PC-3 (cell line): ENCODE measurements around the gene ERVK3-1. TPM values are rescaled to one million over a fixed set of nuclear protein-coding genes. Genes with fewer than 3 reads are reported as not detected.

ENCODE experiments used
- ATAC-seq: fragments of 200-7000 bp; cut with Tn5 transposase; 2 replicates; pipeline ENCODE4 v1.9.1; 2020; ENCODE audit warnings: mild to moderate bottlenecking, moderate library complexity
- BruUV-seq: library from RNA; stranded (reverse); fragments of 400-500 nt; replicated peaks from 2 replicates; lab custom pipeline; 2021; lab: Mats Ljungman, UMichigan
- CTCF ChIA-PET: fragments of 300-600 bp; sonication (Branson Sonifier 250); formaldehyde crosslinking; loops from one replicate; lab custom pipeline; 2022; ENCODE audit warnings: antibody characterized with exemption; lab: Charles Lee
- POLR2A ChIA-PET: fragments of 300-600 bp; sonication (Branson Sonifier 250); formaldehyde crosslinking; loops from one replicate; lab custom pipeline; 2022; ENCODE audit warnings: antibody characterized with exemption; ENCODE audit not compliant: unreplicated experiment; lab: Charles Lee
- DNase-seq: peaks from one replicate; pipeline ENCODE4 v3.0.0-alpha.2; 2015
- H2AFZ ChIP-seq: fragments of 300-600 bp; sonication (generic); 2 replicates; pipeline ENCODE4 v1.6.0; 2016; ENCODE audit warnings: antibody characterized with exemption, low read length
- H3F3A ChIP-seq: fragments of 300-600 bp; sonication (generic); one replicate; pipeline ENCODE4 v1.6.0; 2017; ENCODE audit warnings: antibody characterized with exemption, low read length, control low read depth, mild to moderate bottlenecking; ENCODE audit not compliant: unreplicated experiment
- H3K27ac ChIP-seq: fragments of 300-600 bp; sonication (generic); 2 replicates; pipeline ENCODE4 v1.5.1; 2016; ENCODE audit warnings: mild to moderate bottlenecking, low read length
- H3K27me3 ChIP-seq: fragments of 300-600 bp; sonication (generic); 2 replicates; pipeline ENCODE4 v1.6.1; 2016; ENCODE audit warnings: low read length, mixed read lengths
- H3K36me3 ChIP-seq: fragments of 300-600 bp; sonication (generic); 2 replicates; pipeline ENCODE4 v1.6.1; 2016; ENCODE audit warnings: low read depth, mixed run types, low read length, mixed read lengths
- H3K4me1 ChIP-seq: fragments of 300-600 bp; sonication (generic); 2 replicates; pipeline ENCODE4 v1.5.1; 2016; ENCODE audit warnings: low read length; ENCODE audit not compliant: insufficient read depth
- H3K4me2 ChIP-seq: fragments of 300-600 bp; sonication (generic); 2 replicates; pipeline ENCODE4 v1.6.0; 2016; ENCODE audit warnings: low read length
- H3K4me3 ChIP-seq: fragments of 300-600 bp; sonication (generic); 2 replicates; pipeline ENCODE4 v1.5.1; 2016; ENCODE audit warnings: mild to moderate bottlenecking, low read length, mixed read lengths
- H3K79me2 ChIP-seq: fragments of 300-600 bp; sonication (generic); 2 replicates; pipeline ENCODE4 v1.6.1; 2017; ENCODE audit warnings: low read length, mixed read lengths
- H3K9ac ChIP-seq: fragments of 300-600 bp; sonication (generic); 2 replicates; pipeline ENCODE4 v1.6.0; 2016; ENCODE audit warnings: mild to moderate bottlenecking, low read length
- H3K9me2 ChIP-seq: fragments of 300-600 bp; sonication (generic); replicated peaks from 2 replicates; pipeline ENCODE4 v1.6.1; 2016; ENCODE audit warnings: mixed run types, low read length, mixed read lengths
- H3K9me3 ChIP-seq: fragments of 300-600 bp; sonication (generic); 2 replicates; pipeline ENCODE4 v1.6.1; 2016; ENCODE audit warnings: low read length, mixed read lengths
- H4K20me1 ChIP-seq: fragments of 300-600 bp; sonication (generic); 2 replicates; pipeline ENCODE4 v1.6.1; 2016; ENCODE audit warnings: low read length, mixed read lengths
- EZH2 ChIP-seq: fragments of 300-600 bp; sonication (generic); IDR thresholded peaks from one replicate; pipeline ENCODE4 v1.6.1; 2017; ENCODE audit warnings: antibody characterized with exemption, mild to moderate bottlenecking, low read length; ENCODE audit not compliant: unreplicated experiment
- EZH2phosphoT487 ChIP-seq: fragments of 300-600 bp; sonication (generic); IDR thresholded peaks from 2 replicates; pipeline ENCODE4 v1.6.1; 2018; ENCODE audit warnings: mild to moderate bottlenecking, antibody characterized with exemption, low read length, borderline replicate concordance
- intact Hi-C: fragments of 100-400 bp; cut with micrococcal nuclease; formaldehyde crosslinking; loops from 2 replicates; pipeline ENCODE4 v1.9.0; 2023
- total RNA-seq: library from RNA; depleted of rRNA; stranded (reverse); fragments of >200 nt; gene quantifications from 2 replicates; pipeline ENCODE4 v1.2.3, GENCODE V29; 2014
- TF ChIP-seq, protein P1 (sequence below): fragments of 300-600 bp; sonication (generic); conservative IDR thresholded peaks from 2 replicates; pipeline ENCODE4 v1.5.1; 2017; ENCODE audit warnings: antibody characterized with exemption, low read depth, mild to moderate bottlenecking, low read length

Gene ERVK3-1
- total RNA-seq, 1 experiment from 2014 or later: 104 TPM

DNA sequence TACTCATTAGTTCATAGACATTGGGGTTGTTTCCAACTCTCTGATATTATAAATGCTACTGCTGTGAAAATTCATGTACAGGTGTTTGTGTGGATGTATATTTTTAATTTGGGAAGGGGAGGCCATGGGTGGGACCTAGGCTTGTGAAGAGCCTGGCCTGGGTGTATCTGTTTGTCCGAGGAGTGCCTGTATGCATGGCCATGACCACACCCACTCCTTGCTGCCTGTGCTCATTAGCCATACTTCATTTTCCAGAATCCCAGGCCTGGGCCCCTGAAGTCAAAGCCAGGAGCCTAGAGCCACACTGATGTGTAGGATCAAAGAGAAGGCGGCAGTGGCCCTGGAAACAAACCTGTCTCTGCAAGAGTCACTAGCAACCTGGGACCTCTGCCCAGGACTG lies 10.4 kb downstream of the ERVK3-1 start:
- POLR2A ChIA-PET: no interaction called here
- ATAC-seq: no peak
- no peak for DNase-seq
- Histone ChIP-seq H3F3A (no peaks in the 10 kb centered on the region), H4K20me1 (no peaks in the 10 kb centered on the region), H3K36me3 (peaks cover 44% of the 10 kb centered on the region), H3K79me2 (no peaks in the 10 kb centered on the region), H3K9ac (no peak overlapping the region), H3K9me3 (no peaks in the 10 kb centered on the region), H3K27me3 (no peaks in the 10 kb centered on the region), H3K4me1 (no peaks in the 10 kb centered on the region), H3K4me3 (no peak overlapping the region), H3K4me2 (no peak overlapping the region), H3K9me2 (no peaks in the 10 kb centered on the region), H2AFZ (no peak overlapping the region), H3K27ac (no peak overlapping the region)
- intact Hi-C loops: no loop called here
- BruUV-seq: no TSS peak
- TF ChIP-seq, protein P1, sequence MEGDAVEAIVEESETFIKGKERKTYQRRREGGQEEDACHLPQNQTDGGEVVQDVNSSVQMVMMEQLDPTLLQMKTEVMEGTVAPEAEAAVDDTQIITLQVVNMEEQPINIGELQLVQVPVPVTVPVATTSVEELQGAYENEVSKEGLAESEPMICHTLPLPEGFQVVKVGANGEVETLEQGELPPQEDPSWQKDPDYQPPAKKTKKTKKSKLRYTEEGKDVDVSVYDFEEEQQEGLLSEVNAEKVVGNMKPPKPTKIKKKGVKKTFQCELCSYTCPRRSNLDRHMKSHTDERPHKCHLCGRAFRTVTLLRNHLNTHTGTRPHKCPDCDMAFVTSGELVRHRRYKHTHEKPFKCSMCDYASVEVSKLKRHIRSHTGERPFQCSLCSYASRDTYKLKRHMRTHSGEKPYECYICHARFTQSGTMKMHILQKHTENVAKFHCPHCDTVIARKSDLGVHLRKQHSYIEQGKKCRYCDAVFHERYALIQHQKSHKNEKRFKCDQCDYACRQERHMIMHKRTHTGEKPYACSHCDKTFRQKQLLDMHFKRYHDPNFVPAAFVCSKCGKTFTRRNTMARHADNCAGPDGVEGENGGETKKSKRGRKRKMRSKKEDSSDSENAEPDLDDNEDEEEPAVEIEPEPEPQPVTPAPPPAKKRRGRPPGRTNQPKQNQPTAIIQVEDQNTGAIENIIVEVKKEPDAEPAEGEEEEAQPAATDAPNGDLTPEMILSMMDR: no peak
- TF ChIP-seq EZH2 (no peak), EZH2phosphoT487 (no peak)
- CTCF ChIA-PET: no interaction called here

DNA sequence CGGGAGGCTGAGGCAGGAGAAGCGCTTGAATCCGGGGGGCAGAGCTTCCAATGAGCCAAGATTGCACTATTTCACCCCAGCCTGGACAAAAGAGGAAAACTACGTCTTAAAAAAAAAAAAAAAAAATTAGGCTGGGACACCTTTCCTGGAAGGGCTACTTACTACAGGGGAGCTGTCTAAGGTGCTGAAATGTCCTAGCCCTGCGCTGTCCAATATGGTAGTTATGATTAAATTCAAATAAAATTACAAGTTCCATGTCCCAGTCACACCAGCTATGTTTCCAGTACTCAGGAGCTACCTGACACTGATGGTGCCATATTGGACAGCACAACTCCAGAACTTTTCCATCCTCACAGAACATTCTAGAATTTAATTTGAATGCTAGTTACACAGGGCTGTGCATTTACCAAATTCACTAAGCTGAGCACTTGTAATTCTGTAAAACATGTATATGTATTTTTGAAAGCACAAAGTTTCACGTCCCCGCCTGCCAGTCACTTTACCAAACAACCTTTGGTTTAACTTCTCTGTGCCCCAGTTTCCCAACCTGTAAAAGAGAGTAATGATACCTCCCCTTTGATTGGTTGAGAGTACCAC lies 12.4 kb downstream of the ERVK3-1 start:
- H3K9me2 ChIP-seq: no peaks in the 10 kb centered on the region
- TF ChIP-seq, protein P1: no peak
- no peak for TF ChIP-seq EZH2
- no peak for TF ChIP-seq EZH2phosphoT487
- H3K9ac ChIP-seq: no peak overlapping the region
- no peaks in the 10 kb centered on the region for H3K4me1 ChIP-seq
- no peak overlapping the region for H3K27ac ChIP-seq
- ChIA-PET CTCF (no interaction called here), POLR2A (no interaction called here)
- no peaks in the 10 kb centered on the region for H4K20me1 ChIP-seq
- no peaks in the 10 kb centered on the region for H3K27me3 ChIP-seq
- ATAC-seq (peak; percentile 73), DNase-seq (peak; percentile 71)
- H3K4me2 ChIP-seq: no peak overlapping the region
- H3K36me3 ChIP-seq: peaks cover 34% of the 10 kb centered on the region
- no peaks in the 10 kb centered on the region for H3K9me3 ChIP-seq
- 0 out of 2 replicates have a peak, but pooled peaks cover under 1% of the 10 kb centered on the region for H3K79me2 ChIP-seq
- H2AFZ ChIP-seq: no peak overlapping the region
- intact Hi-C loops: no loop called here
- H3K4me3 ChIP-seq: no peak overlapping the region
- no TSS peak for BruUV-seq
- H3F3A ChIP-seq: no peaks in the 10 kb centered on the region

DNA sequence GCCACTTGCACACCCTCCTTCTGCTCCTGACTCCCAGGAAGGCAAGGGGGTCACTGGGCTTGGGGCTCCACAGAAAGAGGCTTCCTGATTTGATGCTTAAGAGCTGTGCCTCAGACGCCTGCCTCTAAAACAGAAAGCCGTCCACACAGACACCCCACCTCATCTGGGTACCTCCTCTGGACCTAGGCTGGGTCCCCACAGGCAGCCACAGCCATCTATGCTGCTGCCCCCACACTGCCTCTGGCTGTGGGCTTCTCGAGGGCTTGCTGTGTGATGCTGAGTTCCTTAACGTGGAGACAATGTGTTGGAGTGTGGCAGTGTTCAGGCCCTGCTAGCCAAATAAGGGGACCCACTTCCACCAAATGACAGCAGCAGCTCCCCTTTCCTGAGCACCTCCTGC lies 13.1 kb downstream of the ERVK3-1 start:
- Histone ChIP-seq H3F3A (no peaks in the 10 kb centered on the region), H3K36me3 (peaks cover 27% of the 10 kb centered on the region), H3K4me2 (no peak overlapping the region), H3K9ac (no peak overlapping the region), H3K9me2 (no peaks in the 10 kb centered on the region), H2AFZ (no peak overlapping the region), H3K4me1 (no peaks in the 10 kb centered on the region), H3K79me2 (peaks cover 8% of the 10 kb centered on the region), H3K9me3 (no peaks in the 10 kb centered on the region), H3K27ac (no peak overlapping the region), H3K27me3 (no peaks in the 10 kb centered on the region), H3K4me3 (no peak overlapping the region), H4K20me1 (no peaks in the 10 kb centered on the region)
- ChIA-PET CTCF (no interaction called here), POLR2A (no interaction called here)
- intact Hi-C loops: no loop called here
- no TSS peak for BruUV-seq
- ATAC-seq (no peak), DNase-seq (no peak)
- TF ChIP-seq, protein P1: no peak
- no peak for TF ChIP-seq EZH2phosphoT487
- TF ChIP-seq EZH2: no peak
